HCT116 (cell line): ENCODE data around the gene WWOX. TPM values are rescaled to one million over a fixed set of nuclear protein-coding genes. Genes with fewer than 3 reads are reported as not detected.

ENCODE experiments used
- ATAC-seq: fragments of 200-7000 bp; cut with Tn5 transposase; 2 replicates; pipeline ENCODE4 v1.9.1; 2020; ENCODE audit warnings: mild to moderate bottlenecking, moderate library complexity
- BruUV-seq: library from RNA; stranded (reverse); fragments of 400-500 nt; replicated peaks from 2 replicates; lab custom pipeline; 2021; lab: Mats Ljungman, UMichigan
- CTCF ChIA-PET: fragments of 300-600 bp; sonication (Branson Sonifier 250); formaldehyde crosslinking; loops from one replicate; lab custom pipeline; 2021; ENCODE audit warnings: antibody characterized with exemption; lab: Charles Lee
- POLR2A ChIA-PET: fragments of 300-600, 350-600 bp; sonication (Branson Sonifier 250); formaldehyde crosslinking; loops from one replicate; lab custom pipeline; 2021; ENCODE audit warnings: antibody characterized with exemption; lab: Charles Lee
- RAD21 ChIA-PET, 2 experiments: fragments of 300-600 bp; sonication (Branson Sonifier 250); formaldehyde crosslinking; loops; one replicate each; lab custom pipeline; 2023; ENCODE audit warnings: low total read pairs in 2 of 2; ENCODE audit not compliant: uncharacterized antibody in 2 of 2, unreplicated experiment in 2 of 2, low non-redundant PET in 1 of 2; lab: Charles Lee
- DNase-seq: peaks from one replicate; pipeline ENCODE4 v3.0.0-alpha.2; 2010; ENCODE audit warnings: low read depth, low spot score
- H2AFZ ChIP-seq: fragments of 200-600 bp; shearing (Covaris generic), sonication (generic); 2 replicates; pipeline ENCODE4 v1.6.1; 2017; ENCODE audit warnings: low read depth, mixed run types, mixed read lengths, antibody characterized with exemption, low read length; ENCODE audit not compliant: poor library complexity, severe bottlenecking
- H3K27ac ChIP-seq: 2 replicates; pipeline ENCODE4 v1.5.1; 2012; ENCODE audit warnings: low read depth, low read length
- H3K27me3 ChIP-seq: fragments of 200-600 bp; sonication (generic); 2 replicates; pipeline ENCODE4 v1.6.1; 2016; ENCODE audit warnings: mixed run types, low read length, mixed read lengths; ENCODE audit not compliant: insufficient read depth
- H3K36me3 ChIP-seq, 2 experiments: fragments of 200-500 bp in 1 of 2; fragments of 200-600 bp in 1 of 2; sonication (Bioruptor generic) in 1 of 2; sonication (generic) in 1 of 2; 2 replicates each; pipeline versions ENCODE4 v1.5.1 to v1.6.1; 2014 to 2016; ENCODE audit warnings: low read length in 2 of 2, inconsistent platforms in 1 of 2, mixed read lengths in 1 of 2, mixed run types in 1 of 2; ENCODE audit not compliant: insufficient read depth in 2 of 2, control insufficient read depth in 1 of 2
- H3K4me1 ChIP-seq, 2 experiments: fragments of 200-600 bp in 1 of 2; sonication (generic) in 1 of 2; 2 replicates each; pipeline versions ENCODE4 v1.5.1 to v1.6.1; 2012 to 2017; ENCODE audit warnings: low read length in 2 of 2, inconsistent platforms in 1 of 2, mild to moderate bottlenecking in 1 of 2, mixed read lengths in 1 of 2, mixed run types in 1 of 2, moderate library complexity in 1 of 2; ENCODE audit not compliant: insufficient read depth in 2 of 2, control insufficient read depth in 1 of 2
- H3K4me2 ChIP-seq: fragments of 200-600 bp; sonication (generic); 2 replicates; pipeline ENCODE4 v1.6.1; 2017; ENCODE audit warnings: mixed run types, low read length, mixed read lengths
- H3K4me3 ChIP-seq, 2 experiments: fragments of 200-600 bp in 1 of 2; sonication (generic) in 1 of 2; replicated peaks in 1 of 2; 2 replicates each; pipeline ENCODE4 v1.5.1; 2011 to 2016; ENCODE audit warnings: low read length in 2 of 2, control low read depth in 1 of 2, low read depth in 1 of 2, mild to moderate bottlenecking in 1 of 2, mixed read lengths in 1 of 2, mixed run types in 1 of 2
- H3K79me2 ChIP-seq: fragments of 200-600 bp; sonication (generic); 2 replicates; pipeline ENCODE4 v1.6.1; 2017; ENCODE audit warnings: mild to moderate bottlenecking, mixed run types, low read length, moderate library complexity, mixed read lengths; ENCODE audit not compliant: insufficient read depth
- H3K9ac ChIP-seq: fragments of 200-600 bp; sonication (generic); 2 replicates; pipeline ENCODE4 v1.6.1; 2016; ENCODE audit warnings: low read length, mixed read lengths
- H3K9me2 ChIP-seq: fragments of 200-600 bp; sonication (generic), shearing (Covaris generic); 2 replicates; pipeline ENCODE4 v1.6.1; 2017; ENCODE audit warnings: mixed run types, mild to moderate bottlenecking, moderate library complexity; ENCODE audit not compliant: insufficient read depth
- H3K9me3 ChIP-seq, 2 experiments: fragments of 200-500 bp in 1 of 2; fragments of 200-600 bp in 1 of 2; sonication (Bioruptor generic) in 1 of 2; sonication (generic) in 1 of 2; 2 replicates each; pipeline ENCODE4 v1.6.1; 2014 to 2017; ENCODE audit warnings: low read length in 2 of 2, mixed read lengths in 2 of 2, inconsistent platforms in 1 of 2, low read depth in 1 of 2, mild to moderate bottlenecking in 1 of 2, mixed run types in 1 of 2, moderate library complexity in 1 of 2; ENCODE audit not compliant: control insufficient read depth in 1 of 2, insufficient read depth in 1 of 2
- H4K20me1 ChIP-seq: fragments of 200-600 bp; sonication (generic), shearing (Covaris generic); 2 replicates; pipeline ENCODE4 v1.6.1; 2017; ENCODE audit warnings: mixed run types, mild to moderate bottlenecking, moderate library complexity; ENCODE audit not compliant: insufficient read depth
- ATF3 ChIP-seq: IDR thresholded peaks from 2 replicates; pipeline ENCODE4 v1.6.1; 2012
- ELF1 ChIP-seq: IDR thresholded peaks from 2 replicates; pipeline ENCODE4 v1.6.1; 2012; ENCODE audit warnings: low read depth, borderline replicate concordance
- MAX ChIP-seq: IDR thresholded peaks from 2 replicates; pipeline ENCODE4 v1.6.1; 2012
- REST ChIP-seq: IDR thresholded peaks from 2 replicates; pipeline ENCODE4 v1.6.1; 2012; ENCODE audit warnings: low read depth
- SIN3A ChIP-seq: IDR thresholded peaks from 2 replicates; pipeline ENCODE4 v1.6.1; 2012; ENCODE audit warnings: low read depth
- intact Hi-C: fragments of 100-400 bp; cut with micrococcal nuclease; formaldehyde crosslinking; loops from 2 replicates; pipeline ENCODE4 v1.10.0; 2022
- total RNA-seq: library from RNA; stranded (reverse); gene quantifications from one replicate; pipeline ENCODE4 v1.2.1, GENCODE V29; 2021; ENCODE audit not compliant: unreplicated experiment

WWOX gene
- total RNA-seq, 1 experiment from 2014 or later = 13.7 TPM

DNA sequence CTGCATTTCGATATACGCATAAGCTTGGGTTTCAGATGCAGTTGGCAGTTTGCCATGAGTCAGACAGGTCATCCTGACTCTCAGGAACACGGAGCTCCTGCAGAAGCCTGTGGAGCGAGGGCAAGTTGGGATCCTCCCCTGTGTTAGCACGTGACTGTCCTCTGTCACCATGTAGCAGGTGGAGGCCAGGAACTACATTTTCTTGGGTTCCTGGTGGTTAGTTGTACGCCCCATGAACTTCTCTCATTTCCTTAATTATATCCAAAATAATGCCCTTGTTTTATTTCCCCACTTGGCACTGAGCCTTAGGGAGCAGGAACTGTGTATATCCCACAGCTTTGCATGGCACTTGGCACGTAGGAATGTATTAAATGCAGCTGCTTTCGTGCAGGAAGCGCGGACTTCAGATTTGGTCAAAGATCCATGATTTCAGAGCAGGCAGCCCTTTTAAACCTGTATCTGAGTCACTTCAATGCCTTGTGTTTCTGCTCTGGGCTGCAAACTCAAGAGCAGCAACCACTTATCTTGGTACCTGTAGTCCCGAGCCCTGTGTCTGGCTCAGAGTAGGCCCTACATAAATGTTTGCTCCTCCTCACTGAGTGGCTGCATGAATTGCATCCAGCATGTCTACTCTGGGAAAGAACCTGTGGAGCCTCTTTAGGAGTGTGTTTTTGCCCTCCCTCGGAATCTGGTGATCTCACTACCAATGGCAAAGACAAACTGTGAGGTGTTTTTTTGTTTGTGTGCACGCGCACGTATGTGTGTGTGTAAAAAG lies 1072.7 kb downstream of the WWOX start:
- POLR2A ChIA-PET = no interaction called here
- no peak for TF ChIP-seq ATF3
- TF ChIP-seq REST = no peak
- TF ChIP-seq MAX = no peak
- TF ChIP-seq ELF1 = no peak
- TF ChIP-seq SIN3A = no peak
- TF ChIP-seq, all 23 proteins: peak for 0
- RAD21 ChIA-PET = no interaction called here
- intact Hi-C loops = no loop called here
- no peak overlapping the region for H3K9ac ChIP-seq
- peaks cover 19% of the 10 kb centered on the region in 2 experiments; a peak in 2 of 4 replicates for H3K9me3 ChIP-seq
- no peaks in the 10 kb centered on the region for H3K27me3 ChIP-seq
- H3K79me2 ChIP-seq = no peaks in the 10 kb centered on the region
- no peaks in the 10 kb centered on the region for H3K4me1 ChIP-seq
- no peaks in the 10 kb centered on the region for H4K20me1 ChIP-seq
- no peak overlapping the region for H3K27ac ChIP-seq
- H2AFZ ChIP-seq = no peak overlapping the region
- BruUV-seq = no TSS peak
- no peak overlapping the region for H3K4me2 ChIP-seq
- H3K36me3 ChIP-seq = no peaks in the 10 kb centered on the region
- ATAC-seq (no peak), DNase-seq (no peak)
- H3K4me3 ChIP-seq = no peak overlapping the region
- H3K9me2 ChIP-seq = no peaks in the 10 kb centered on the region
- CTCF ChIA-PET = no interaction called here
